Measurements from ENCODE around the gene OR1F1.

The OR1F1 gene

GRCh38 chr16:3248596-3248995, 60.6 kb downstream of the OR1F1 start:
- DNase-seq (ENCODE audit: low spot score) = no peak

- DNase-seq (ENCODE audit: low spot score) = no peak
Measured at GRCh38 chr16:3249020-3249419, 61.0 kb downstream of the OR1F1 start.

- no peak for DNase-seq (ENCODE audit: low spot score)
Measured at GRCh38 chr16:3249451-3249850, 61.4 kb downstream of the OR1F1 start.

GRCh38 chr16:3252967-3253366, 65.0 kb downstream of the OR1F1 start:
- DNase-seq (ENCODE audit: low spot score) = no peak

GRCh38 chr16:3254309-3254708, 66.3 kb downstream of the OR1F1 start:
- no peak for DNase-seq (ENCODE audit: low spot score)

Data from SK-N-DZ (cell line).